Measurements from ENCODE around the gene PEG3.

GRCh38 chr19:56856822-56857221, 16.3 kb upstream of the PEG3 start:
- TF ChIP-seq, protein P1, sequence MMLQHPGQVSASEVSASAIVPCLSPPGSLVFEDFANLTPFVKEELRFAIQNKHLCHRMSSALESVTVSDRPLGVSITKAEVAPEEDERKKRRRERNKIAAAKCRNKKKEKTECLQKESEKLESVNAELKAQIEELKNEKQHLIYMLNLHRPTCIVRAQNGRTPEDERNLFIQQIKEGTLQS (IDR thresholded peaks at IDR 0.05; ENCODE audit: insufficient read depth, low read depth, low read length) = no peak
- TF ChIP-seq CTCF (IDR thresholded peaks at IDR 0.05; ENCODE audit: control extremely low read depth in 1 of 3, insufficient read depth in 1 of 3, low read depth in 1 of 3, low read length in 3 of 3) (no peak), POU5F1 (IDR thresholded peaks at IDR 0.05; ENCODE audit: low read depth, low read length) (no peak), GABPA (IDR thresholded peaks at IDR 0.05; ENCODE audit: borderline replicate concordance, insufficient read depth, low read length) (no peak), CEBPB (IDR thresholded peaks at IDR 0.05; ENCODE audit: low read depth, low read length) (no peak), TEAD4 (IDR thresholded peaks at IDR 0.05; ENCODE audit: low read depth, low read length) (no peak), PHF8 (conservative IDR thresholded peaks at IDR 0.05; ENCODE audit: low read depth, low read length) (no peak)
- TF ChIP-seq, protein P2, sequence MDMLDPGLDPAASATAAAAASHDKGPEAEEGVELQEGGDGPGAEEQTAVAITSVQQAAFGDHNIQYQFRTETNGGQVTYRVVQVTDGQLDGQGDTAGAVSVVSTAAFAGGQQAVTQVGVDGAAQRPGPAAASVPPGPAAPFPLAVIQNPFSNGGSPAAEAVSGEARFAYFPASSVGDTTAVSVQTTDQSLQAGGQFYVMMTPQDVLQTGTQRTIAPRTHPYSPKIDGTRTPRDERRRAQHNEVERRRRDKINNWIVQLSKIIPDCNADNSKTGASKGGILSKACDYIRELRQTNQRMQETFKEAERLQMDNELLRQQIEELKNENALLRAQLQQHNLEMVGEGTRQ (IDR thresholded peaks at IDR 0.05; ENCODE audit: low read length) = no peak
